Pancreas (tissue), 10 donors: ENCODE results near the gene HDC. TPM values are rescaled to one million over a fixed set of nuclear protein-coding genes. Genes with fewer than 3 reads are reported as not detected.

ENCODE experiments used
- ATAC-seq, 4 donors: fragments of 200-7000 bp; cut with Tn5 transposase; one replicate each; pipeline versions ENCODE4 v1.8.0 to v1.9.1; 2020; ENCODE audit warnings: mild to moderate bottlenecking in 4 of 4, moderate library complexity in 4 of 4
- DNase-seq, 6 donors: peaks; one replicate each; pipeline ENCODE4 v3.0.0-alpha.2; 2020
- FAIRE-seq: peaks from 2 replicates; lab custom pipeline; 2012; peaks lifted over from hg19 to GRCh38; lab: Jason Lieb, UNC
- H3K27ac ChIP-seq, 4 donors: fragments of 200-600 bp; sonication (generic); 1 replicate in 3 of 4; 2 replicates in 1 of 4; pipeline versions ENCODE4 v1.5.0 to v1.8.0; 2020
- H3K27me3 ChIP-seq, 4 donors: fragments of 200-600 bp; one replicate each; pipeline ENCODE4 v1.8.0; 2021
- H3K36me3 ChIP-seq, 3 donors: fragments of 200-600 bp; sonication (generic) in 1 of 3; one replicate each; pipeline versions ENCODE4 v1.5.0 to v1.8.0; 2020 to 2021
- H3K4me1 ChIP-seq, 3 donors: fragments of 200-600 bp; one replicate each; pipeline ENCODE4 v1.8.0; 2021
- H3K4me3 ChIP-seq, 4 donors: fragments of 200-600 bp; sonication (generic) in 2 of 4; one replicate each; pipeline versions ENCODE4 v1.5.0 to v1.8.0; 2020 to 2021
- H3K9me3 ChIP-seq, 4 donors: fragments of 200-600 bp; one replicate each; pipeline ENCODE4 v1.8.0; 2021
- CTCF ChIP-seq, 4 donors: fragments of 200-600 bp; sonication (generic) in 3 of 4; IDR thresholded peaks; one replicate each; pipeline versions ENCODE4 v1.5.0 to v1.8.0; 2021; ENCODE audit warnings: antibody characterized with exemption in 4 of 4
- WGBS, 2 donors: extraction: QIAGEN DNeasy Blood & Tissue Kit; methylation state at CpG; one replicate each; pipeline ENCODE4 v1.1.7; 2013; 5-methylcytosine and 5-hydroxymethylcytosine counted together
- intact Hi-C, 3 donors: fragments of 100-400 bp; cut with DNase I; formaldehyde crosslinking; loops; one replicate each; pipeline versions ENCODE4 v1.11.1 to v1.14.2; 2022
- polyA plus RNA-seq, 2 donors: library from polyadenylated mRNA; stranded (reverse); fragments of 200-250 nt; gene quantifications; one replicate each; pipeline ENCODE4 v1.2.3, GENCODE V29; 2013
- total RNA-seq, 6 donors: library from RNA; stranded (reverse); fragmentation: NEBNext Ultra II Directional in 4 of 6; extraction: Animal tissue kit (Norgen Biotek cat#: 25700) in 4 of 6; gene quantifications; one replicate each; pipeline versions ENCODE4 v1.2.1 to v1.2.4, GENCODE V29; 2021 to 2023
- donor health status: healthy with polysubstance abuse.
- donor health status: DM: no; HTN: no; CAD: no; lungs with moderate emphysema.
- donor health status: DM: no; HTN: no; CAD: no.
- donor health status: control.
- donor health status: control.
- donor health status: Bipolar disorder and iron deficiency.
- donor health status: DM: yes; HTN: yes; CAD: no.
- donor health status: DM: no; HTN: no; CAD: no.
- donor health status: DM: no; HTN: no; CAD: no.
- donor health status: DM: yes; HTN: yes; CAD: no.

The HDC gene
- total and polyA plus RNA-seq, 8 donors, result 0.13 to 1.7 (median 0.31) TPM; not detected in 2

DNA sequence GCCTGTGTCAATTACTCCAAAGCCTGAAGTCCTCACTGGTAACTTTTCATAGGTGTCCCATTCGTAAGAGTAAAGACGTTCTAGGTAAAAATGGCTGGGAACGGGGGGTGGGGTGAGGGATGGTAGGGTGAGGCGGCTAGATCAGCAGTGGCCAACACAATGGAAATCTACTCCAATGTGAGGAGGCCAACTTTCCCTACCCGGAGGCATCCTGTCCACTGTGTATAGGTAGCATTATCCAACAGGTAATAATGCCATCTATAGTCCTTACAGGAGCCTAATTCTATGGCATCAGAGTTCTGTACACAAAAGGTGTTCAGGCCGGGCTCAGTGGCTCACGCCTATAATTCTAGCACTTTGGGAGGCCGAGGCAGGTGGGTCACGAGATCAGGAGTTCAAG lies 29.1 kb downstream of the HDC start:
- TF ChIP-seq CTCF (IDR thresholded peaks at IDR 0.05), result no peak
- Histone ChIP-seq H3K27ac (no peak overlapping the region), H3K4me3 (no peak overlapping the region), H3K9me3 (no peaks in the 10 kb centered on the region), H3K36me3 (no peaks in the 10 kb centered on the region), H3K4me1 (no peaks in the 10 kb centered on the region), H3K27me3 (no peaks in the 10 kb centered on the region)
- ATAC-seq (no peak), DNase-seq (no peak), FAIRE-seq (no peak)
- intact Hi-C loops, result no loop called here
- WGBS, 2 donors, result 88 to 96% methylated on average over 9 of the region's 9 CpGs

DNA sequence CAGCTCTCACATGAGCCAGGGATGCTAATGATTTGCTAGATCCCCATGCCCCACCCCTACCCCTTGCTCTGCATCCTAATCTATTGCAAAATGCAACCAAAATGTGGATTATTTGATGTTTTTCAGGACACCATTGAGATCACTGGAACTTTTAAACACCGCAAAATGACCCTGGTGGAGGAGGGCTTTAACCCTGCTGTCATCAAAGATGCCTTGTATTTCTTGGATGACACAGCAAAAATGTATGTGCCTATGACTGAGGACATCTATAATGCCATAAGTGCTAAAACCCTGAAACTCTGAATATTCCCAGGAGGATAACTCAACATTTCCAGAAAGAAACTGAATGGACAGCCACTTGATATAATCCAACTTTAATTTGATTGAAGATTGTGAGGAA lies 29.7 kb downstream of the HDC start:
- Histone ChIP-seq H3K27me3 (no peaks in the 10 kb centered on the region), H3K36me3 (no peaks in the 10 kb centered on the region), H3K27ac (no peak overlapping the region), H3K9me3 (no peaks in the 10 kb centered on the region), H3K4me3 (no peak overlapping the region), H3K4me1 (no peaks in the 10 kb centered on the region)
- no peak for ATAC-seq
- no peak for TF ChIP-seq CTCF (IDR thresholded peaks at IDR 0.05)
- FAIRE-seq, result no peak
- intact Hi-C loops, result no loop called here
- no peak for DNase-seq
- 96 to 97% methylated on average over 1 of the region's 1 CpG for WGBS, 2 donors

DNA sequence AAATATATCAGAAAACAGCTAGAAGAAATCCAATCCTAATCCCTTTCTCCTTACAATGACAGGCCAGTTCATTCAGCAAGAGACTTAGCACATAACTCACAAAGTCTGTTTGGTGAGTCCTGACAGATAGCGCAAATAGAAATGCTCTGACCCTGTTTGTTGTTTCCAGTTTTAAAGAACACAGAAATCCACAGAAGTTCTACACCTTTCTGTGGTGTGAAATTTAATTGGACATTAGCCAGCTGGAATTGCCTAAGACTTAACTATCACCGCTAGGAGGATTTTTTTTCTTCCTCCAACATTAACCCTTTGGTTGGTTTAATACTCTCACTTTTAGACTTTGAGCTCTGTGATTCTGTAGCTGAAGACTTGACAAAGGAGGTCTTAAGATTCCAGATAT lies 30.8 kb downstream of the HDC start:
- intact Hi-C loops, result no loop called here
- WGBS, 2 donors, result 39 to 44% methylated on average over 2 of the region's 2 CpGs
- Histone ChIP-seq H3K27me3 (no peaks in the 10 kb centered on the region), H3K4me1 (no peaks in the 10 kb centered on the region), H3K4me3 (no peak overlapping the region), H3K36me3 (no peaks in the 10 kb centered on the region), H3K9me3 (no peaks in the 10 kb centered on the region), H3K27ac (no peak overlapping the region)
- no peak for DNase-seq
- TF ChIP-seq CTCF (IDR thresholded peaks at IDR 0.05), result no peak
- ATAC-seq, result no peak
- no peak for FAIRE-seq

DNA sequence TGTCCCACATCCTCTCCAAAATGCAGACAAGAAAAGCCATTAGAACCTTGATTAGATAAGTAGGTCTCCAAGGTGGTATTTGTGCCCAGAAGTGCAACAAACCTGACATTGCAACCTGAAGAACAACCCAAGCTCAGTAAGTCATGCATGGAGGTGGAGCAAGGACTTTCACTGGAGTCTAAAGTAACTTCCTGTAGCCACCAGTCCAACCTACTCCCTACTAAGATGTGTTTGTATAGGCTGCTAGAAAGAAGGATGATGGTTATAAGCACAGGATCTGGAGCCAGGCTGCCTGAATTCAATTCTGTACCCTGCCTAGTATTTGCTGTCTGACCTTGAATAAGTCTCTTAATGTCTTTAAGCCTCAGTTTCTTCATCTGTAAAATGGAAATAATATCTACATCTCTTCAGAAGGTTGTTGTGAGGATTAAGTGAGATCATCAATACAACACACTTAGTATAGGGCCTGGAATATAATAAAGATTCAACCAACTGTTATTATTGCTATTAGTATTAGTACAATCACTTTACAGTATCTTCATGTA lies 32.3 kb downstream of the HDC start:
- FAIRE-seq (no peak), ATAC-seq (no peak), DNase-seq (no peak)
- Histone ChIP-seq H3K4me3 (no peak overlapping the region), H3K27ac (no peak overlapping the region), H3K9me3 (no peaks in the 10 kb centered on the region), H3K27me3 (no peaks in the 10 kb centered on the region), H3K36me3 (no peaks in the 10 kb centered on the region), H3K4me1 (no peaks in the 10 kb centered on the region)
- intact Hi-C loops, result no loop called here
- TF ChIP-seq CTCF (IDR thresholded peaks at IDR 0.05), result no peak

DNA sequence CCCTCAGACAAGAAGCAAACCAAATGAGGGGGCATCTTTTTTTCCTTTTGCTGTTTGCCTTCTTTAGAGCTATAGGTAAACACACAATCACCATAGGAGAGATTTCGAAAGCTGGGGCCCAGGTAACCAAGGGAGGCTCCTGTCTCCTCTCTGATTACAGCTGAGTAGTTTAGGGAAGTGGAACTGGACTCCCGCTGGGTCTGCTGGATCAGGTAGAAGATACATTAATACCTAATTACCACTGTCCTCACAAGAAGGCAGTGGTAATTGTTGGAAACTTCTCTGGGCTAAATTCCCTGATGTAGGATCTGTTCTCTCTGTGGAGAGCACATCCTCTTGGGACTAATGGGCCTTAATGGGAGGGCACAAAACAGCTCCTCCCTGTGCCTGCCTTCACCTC lies 32.7 kb downstream of the HDC start:
- no peaks in the 10 kb centered on the region for H3K27me3 ChIP-seq
- H3K4me3 ChIP-seq, result no peak overlapping the region
- TF ChIP-seq CTCF (IDR thresholded peaks at IDR 0.05), result no peak
- no peaks in the 10 kb centered on the region for H3K36me3 ChIP-seq
- no peaks in the 10 kb centered on the region for H3K4me1 ChIP-seq
- no peak for ATAC-seq
- no peak overlapping the region for H3K27ac ChIP-seq
- no peak for DNase-seq
- intact Hi-C loops, result no loop called here
- 87 to 91% methylated on average over 2 of the region's 2 CpGs for WGBS, 2 donors
- no peak for FAIRE-seq
- H3K9me3 ChIP-seq, result no peaks in the 10 kb centered on the region
